Pons (tissue), 1 donor: ENCODE results near the gene ATG13.
"Not testable (repeated sequence)": the region's sequence is repeated elsewhere in the genome, so short reads cannot be mapped to it uniquely, and the experiment has no call there.

Source experiments
- DNase-seq: peaks from one replicate; pipeline ENCODE4 v3.0.0-alpha.2; 2016; ENCODE audit warnings: low spot score

The ATG13 gene

DNA sequence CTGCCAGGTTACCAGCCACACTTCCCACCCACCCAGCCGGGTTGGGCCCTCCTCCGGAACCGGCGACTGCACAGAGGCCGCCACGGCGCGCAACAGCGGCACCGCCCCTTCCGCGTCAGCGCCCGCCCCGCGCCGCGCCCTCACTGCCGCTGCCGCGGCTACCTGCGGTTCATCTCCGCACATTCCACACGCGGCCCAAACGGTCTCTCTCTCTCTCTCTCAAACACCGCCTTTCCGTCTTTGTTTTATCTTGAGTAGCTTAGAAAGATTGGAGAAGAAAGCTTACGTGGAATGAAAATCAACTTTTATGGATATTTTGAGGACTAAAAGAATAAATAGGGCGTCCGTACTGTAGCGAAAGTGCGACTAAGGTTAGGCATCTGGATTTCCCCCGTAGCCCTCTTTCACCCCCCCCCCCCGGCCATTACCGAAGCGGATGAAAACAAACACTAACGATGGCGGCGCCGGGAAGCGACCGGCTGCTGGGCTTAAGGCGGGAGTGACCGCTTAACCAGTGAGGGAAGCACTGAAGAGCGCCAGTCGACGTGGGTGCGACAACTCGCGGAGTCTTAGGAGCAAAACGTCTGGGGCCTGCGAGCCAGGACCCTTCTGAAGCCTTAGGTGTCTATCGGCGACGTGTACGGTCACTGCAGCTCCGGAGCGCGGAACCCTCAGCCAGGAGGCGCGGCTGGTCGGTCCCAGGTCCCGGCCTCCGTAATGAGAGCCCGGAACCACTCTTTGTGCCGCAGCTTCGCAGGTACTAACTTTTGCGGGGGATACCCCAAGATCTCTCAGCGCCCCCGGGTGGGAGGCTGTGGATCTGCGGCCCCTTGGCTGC lies at the start of gene ATG13, which contains the start of gene HARBI1:
ATG13 (plus strand) TSS at position 420 of the 838 bp plus-strand sequence. CDS start 26,739 bp downstream, outside the sequence.
HARBI1 (minus strand) TSS at position 94 of the 838 bp plus-strand sequence. CDS start 990 bp downstream, outside the sequence.
- peak; percentile 82 for DNase-seq

DNA sequence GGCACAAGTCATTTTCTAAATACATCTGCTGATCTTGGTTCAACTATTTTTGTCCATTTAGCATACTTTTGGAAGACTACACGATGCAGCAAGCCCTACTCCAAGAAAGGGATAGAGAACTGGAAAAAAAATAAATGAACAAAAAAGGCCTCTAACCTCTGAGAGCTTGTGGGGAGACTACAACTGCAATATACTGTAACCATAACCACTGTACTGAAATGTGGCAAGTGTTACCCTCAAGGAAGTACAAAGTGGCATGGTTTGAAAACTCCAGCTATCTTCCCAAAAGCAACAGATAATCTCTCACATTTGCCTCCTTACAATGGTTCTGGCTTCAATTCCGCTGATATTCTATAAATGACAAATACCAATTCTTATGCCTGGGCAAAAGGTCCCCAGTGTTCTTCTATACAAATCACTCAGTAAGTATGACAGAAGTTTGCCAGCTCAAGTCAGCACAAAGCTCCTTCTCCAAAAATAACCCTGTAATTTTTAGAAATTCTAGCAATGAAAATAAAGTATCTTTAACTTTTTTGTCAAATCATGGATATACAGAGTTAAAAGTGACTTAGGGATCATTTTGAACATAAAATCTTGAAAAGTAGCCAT lies 46.5 kb upstream of the ATG13 start:
- DNase-seq: no peak

DNA sequence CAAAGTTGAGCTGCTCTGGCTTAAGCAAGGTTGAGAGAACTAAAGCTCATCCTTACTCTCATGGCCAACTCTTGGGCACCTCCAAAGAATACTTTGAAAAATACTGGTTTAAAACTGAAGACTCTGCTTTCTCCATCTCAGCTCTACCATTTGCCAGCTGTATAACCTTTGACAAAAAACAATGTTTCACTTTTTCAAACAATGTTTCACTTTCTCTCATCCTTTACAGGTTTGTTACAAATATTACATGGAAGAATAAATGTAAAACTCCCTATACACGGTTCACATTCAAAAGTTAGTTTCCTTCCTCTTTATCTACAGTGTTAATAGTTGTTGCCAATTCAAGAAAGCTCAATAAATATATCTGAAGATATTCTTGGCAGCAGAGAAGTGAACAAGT lies 42.7 kb upstream of the ATG13 start:
- no peak for DNase-seq

GRCh38 chr11:46577058-46577457 lies 40.3 kb upstream of the ATG13 start:
- DNase-seq: no peak

GRCh38 chr11:46582588-46582987 lies 34.8 kb upstream of the ATG13 start:
- no peak for DNase-seq

- DNase-seq: not testable (repeated sequence)
These were observed 33.8 kb upstream of the ATG13 start for GRCh38 chr11:46583513-46583912.

GRCh38 chr11:46588131-46588530 lies 29.2 kb upstream of the ATG13 start:
- DNase-seq: no peak

- DNase-seq: no peak
These were observed 28.4 kb upstream of the ATG13 start for GRCh38 chr11:46588915-46589314.

DNA sequence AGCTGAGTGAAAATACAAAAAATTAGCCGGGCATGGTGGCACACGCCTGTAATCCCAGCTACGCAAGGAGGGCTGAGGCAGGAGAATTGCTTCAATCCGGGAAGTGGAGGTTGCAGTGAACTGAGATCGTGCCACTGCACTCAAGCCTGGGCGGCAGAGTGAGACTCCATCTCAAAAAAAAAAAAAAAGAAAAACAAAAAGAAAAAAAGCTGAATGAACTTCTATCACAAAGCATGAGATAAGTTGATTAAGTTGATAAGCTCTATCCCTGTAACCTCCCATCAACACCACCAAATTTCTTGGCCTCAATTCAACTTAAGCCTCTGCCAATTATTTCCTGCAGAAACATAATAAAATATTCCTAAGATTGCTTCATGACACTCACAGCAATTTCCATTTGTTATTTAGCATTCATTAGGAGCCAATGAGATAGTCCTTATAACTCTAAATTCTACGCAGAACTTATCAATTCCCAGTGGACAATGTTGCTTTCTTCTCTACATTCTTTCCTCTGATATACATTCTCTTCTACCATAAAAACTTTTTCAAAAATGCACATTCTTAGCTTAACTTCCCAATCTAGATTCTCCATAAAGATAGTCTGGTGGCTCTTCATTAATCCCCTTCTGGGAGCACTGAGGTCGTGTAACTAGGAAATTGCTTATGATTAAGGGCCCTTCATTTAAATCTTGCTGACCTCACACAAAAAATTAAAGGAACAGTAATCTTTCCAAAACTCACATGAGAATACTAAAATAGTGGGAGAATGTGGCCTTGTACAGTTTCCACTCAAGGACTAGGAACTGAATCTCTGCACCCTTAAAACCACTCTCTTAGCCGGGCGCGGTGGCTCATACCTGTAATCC lies 26.4 kb upstream of the ATG13 start:
- DNase-seq: no peak

DNA sequence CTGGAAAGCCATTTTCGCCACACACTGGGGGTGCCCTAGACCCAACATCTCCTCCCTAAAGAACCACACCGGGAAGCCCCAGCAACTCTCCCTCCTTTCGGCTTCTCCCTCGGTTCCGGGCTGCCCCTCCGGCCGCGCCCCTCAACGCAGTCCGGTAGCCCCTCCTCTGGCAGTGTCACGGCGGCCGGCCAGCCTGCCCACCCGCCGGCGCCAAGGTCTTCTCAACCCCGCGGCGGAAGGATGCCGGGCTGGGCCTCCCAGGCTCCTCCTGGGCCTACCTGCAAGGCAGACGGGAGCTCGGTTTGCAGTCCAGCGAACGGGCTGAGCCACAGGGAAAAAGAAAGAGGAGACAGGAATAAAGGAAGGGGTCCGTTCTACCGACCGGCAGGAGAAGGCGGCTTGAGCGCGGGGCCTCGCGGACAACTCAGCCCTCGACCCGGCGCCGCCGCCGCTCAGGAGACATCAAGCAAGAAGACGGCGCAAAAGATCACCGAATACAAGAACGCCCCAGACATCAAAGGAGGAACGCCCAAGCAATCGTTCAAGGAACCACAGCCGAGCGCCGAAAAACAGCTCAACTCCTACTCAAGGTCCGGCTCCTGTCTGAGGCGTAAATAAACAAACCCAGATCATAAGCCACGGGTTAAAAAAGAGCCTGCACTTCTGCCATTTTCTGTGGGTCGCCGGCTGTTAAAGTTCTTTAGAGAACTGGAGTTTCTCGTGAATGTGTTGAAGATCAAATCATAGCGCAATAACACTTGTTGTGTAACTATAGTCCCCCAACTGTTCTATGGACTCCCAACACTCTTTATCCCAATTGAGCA lies 23.6 kb upstream of the ATG13 start, which contains the start of gene AMBRA1:
AMBRA1 (minus strand) TSS at position 474 of the 824 bp plus-strand sequence. CDS start 45,643 bp downstream, outside the sequence.
- peak; percentile 93 for DNase-seq

GRCh38 chr11:46594374-46594700 lies 23.0 kb upstream of the ATG13 start:
- DNase-seq: no peak

GRCh38 chr11:46594785-46595184 lies 22.6 kb upstream of the ATG13 start:
- DNase-seq: no peak

- DNase-seq: no peak
These were observed 20.2 kb upstream of the ATG13 start for GRCh38 chr11:46597155-46597554.

GRCh38 chr11:46597609-46598219 lies 19.6 kb upstream of the ATG13 start:
- DNase-seq: no peak

DNA sequence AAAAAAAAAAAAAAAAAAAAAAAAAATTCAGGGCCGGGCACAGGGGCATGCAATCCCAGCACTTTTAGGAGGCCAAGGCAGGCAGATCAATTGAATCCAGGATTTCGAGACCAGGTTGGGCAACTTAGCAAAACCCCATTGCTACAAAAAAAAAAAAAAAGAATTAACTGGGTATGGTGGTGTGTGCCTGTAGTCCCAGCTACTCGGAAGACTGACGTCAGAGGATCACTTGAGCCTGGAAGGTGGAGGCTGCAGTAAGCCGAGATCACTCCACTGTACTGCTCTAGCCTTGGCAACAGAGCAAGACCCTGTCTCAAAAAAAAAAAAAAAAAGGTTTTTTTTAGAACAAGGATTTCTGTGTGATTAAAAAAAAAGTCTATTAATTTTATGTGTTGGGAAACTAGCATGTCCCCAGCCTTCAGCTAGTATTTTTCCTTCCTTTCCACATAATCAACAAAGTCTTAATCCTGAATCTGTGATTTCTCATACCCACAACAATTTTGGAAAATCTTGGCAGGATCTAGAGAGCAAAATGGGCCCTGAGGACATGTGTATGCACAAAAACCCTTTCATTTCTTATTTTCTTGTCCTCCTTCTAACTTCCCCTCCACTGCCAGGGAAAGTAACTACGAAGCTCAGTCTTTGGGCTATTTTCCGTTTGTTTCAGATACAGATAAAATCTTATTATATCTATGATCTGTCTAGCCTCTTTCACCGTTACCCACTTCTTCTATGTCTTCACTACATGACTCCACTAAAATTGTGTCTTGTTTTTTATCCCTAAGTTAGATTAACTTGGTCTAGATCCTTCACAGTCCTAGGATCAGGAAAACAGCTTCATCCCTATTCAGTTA lies 17.8 kb upstream of the ATG13 start:
- DNase-seq: no peak

DNA sequence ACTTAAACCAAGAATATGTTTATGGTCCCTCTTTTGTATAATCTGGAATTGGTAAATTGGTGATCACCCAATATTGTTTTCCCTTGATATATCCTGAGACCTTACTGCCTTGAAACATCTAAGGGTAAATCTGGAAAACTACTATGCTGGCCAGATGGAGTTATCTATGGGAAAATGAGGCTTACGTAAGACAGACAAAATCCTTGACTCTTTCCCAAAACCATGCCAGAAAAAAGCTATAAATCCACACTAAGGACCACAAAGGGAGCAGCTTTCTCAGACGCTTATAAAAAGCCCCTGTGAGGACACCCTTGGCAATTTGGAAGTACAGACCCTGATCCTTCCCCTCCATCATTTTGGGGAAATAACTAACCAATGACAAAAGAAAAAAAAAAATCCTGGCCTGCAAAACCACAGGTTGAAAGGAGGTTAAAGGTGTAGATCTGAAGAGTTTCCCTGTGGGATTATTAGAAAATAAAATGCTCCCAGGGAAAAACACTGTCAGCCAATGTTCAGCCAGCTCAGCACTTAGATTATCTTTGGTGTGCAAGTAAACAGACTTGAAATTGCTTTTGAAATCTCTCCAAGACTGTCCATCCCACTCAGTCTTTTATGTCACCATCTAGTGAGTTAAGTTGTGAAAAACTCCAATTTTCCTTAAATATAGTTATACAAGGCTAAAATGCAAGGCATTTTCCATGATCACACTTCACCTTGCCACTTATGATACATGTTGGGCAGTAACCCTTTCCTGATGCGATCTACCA lies 17.0 kb upstream of the ATG13 start:
- DNase-seq: no peak

GRCh38 chr11:46601129-46601528 lies 16.2 kb upstream of the ATG13 start:
- peak; percentile 47 for DNase-seq

DNA sequence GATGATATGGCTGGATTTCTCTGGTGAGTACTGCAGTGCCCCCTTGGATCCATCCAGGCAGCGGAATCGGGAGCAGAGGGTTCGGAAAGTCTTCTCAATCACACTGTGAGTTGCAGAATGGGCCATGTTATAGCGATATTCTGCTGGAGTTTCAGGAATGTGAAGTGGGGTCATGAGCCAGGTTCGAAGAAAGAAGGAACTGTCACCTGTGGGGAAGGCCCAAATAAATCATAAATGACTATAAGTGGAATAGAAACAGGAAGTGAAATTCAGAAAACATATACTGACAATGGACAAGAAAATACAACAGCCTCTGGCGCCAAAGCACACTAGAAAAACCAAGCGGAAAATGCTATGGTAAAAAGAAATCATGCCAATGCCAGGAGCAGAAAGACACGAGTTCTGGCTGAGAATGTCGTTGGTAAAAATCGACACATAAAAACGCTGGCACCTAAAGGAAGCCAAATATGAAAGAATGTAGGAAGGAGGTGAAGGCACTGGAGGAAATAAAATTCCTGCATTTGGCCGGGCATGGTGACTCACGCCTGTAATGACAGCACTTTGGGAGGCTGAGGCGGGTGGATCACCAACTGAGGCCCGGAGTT lies 13.5 kb upstream of the ATG13 start:
- DNase-seq: no peak

GRCh38 chr11:46604796-46605195 lies 12.6 kb upstream of the ATG13 start:
- DNase-seq: peak; percentile 71
